Endothelial cell of umbilical vein (primary cell): Measurements from ENCODE around the gene ZFP90. TPM values are rescaled to one million over a fixed set of nuclear protein-coding genes. Genes with fewer than 3 reads are reported as not detected.

Source experiments
- BruUV-seq: library from RNA; stranded (reverse); fragments of 400-500 nt; replicated peaks from 2 replicates; lab custom pipeline; 2021; lab: Mats Ljungman, UMichigan
- CTCF ChIA-PET: fragments of 300-600, 350-600 bp; sonication (Branson Sonifier 250); formaldehyde crosslinking; loops from one replicate; lab custom pipeline; 2021; ENCODE audit warnings: antibody characterized with exemption, inconsistent platforms; lab: Charles Lee
- POLR2A ChIA-PET: fragments of 300-600, 350-600 bp; sonication (Branson Sonifier 250); formaldehyde crosslinking; loops from one replicate; lab custom pipeline; 2021; ENCODE audit warnings: antibody characterized with exemption, inconsistent platforms; lab: Charles Lee
- DNase-seq: peaks from one replicate; pipeline ENCODE4 v3.0.0-alpha.2; 2011; ENCODE audit warnings: low read depth, low spot score
- FAIRE-seq: peaks from 2 replicates; lab custom pipeline; 2011; peaks lifted over from hg19 to GRCh38; lab: Jason Lieb, UNC
- H2AFZ ChIP-seq: 2 replicates; pipeline ENCODE4 v1.6.0; 2012; ENCODE audit warnings: low read depth, low read length, control low read depth, inconsistent platforms
- H3K27ac ChIP-seq: 2 replicates; pipeline ENCODE4 v1.5.1; 2011; ENCODE audit warnings: low read depth, mild to moderate bottlenecking, control low read depth, low read length, moderate library complexity; ENCODE audit not compliant: insufficient read depth
- H3K27me3 ChIP-seq, 2 experiments: 2 replicates each; pipeline versions ENCODE4 v1.6.0 to v1.6.1; 2011; ENCODE audit warnings: low read length in 2 of 2, mixed read lengths in 1 of 2; ENCODE audit not compliant: control insufficient read depth in 2 of 2, insufficient read depth in 2 of 2
- H3K36me3 ChIP-seq, 2 experiments: 2 replicates in 1 of 2; 3 replicates in 1 of 2; pipeline ENCODE4 v1.5.1; 2011; ENCODE audit warnings: low read length in 2 of 2, mild to moderate bottlenecking in 1 of 2, moderate library complexity in 1 of 2; ENCODE audit not compliant: control insufficient read depth in 2 of 2, insufficient read depth in 2 of 2; ENCODE audit errors: extremely low read depth in 1 of 2
- H3K4me1 ChIP-seq: 3 replicates; pipeline ENCODE4 v1.5.1; 2011; ENCODE audit warnings: mild to moderate bottlenecking, low read length; ENCODE audit not compliant: control insufficient read depth, insufficient read depth; ENCODE audit errors: extremely low read depth
- H3K4me2 ChIP-seq: 2 replicates; pipeline ENCODE4 v1.6.1; 2011; ENCODE audit warnings: low read length, control low read depth, mixed read lengths; ENCODE audit not compliant: insufficient read depth
- H3K4me3 ChIP-seq, 3 experiments: fragments of 200-600 bp in 1 of 3; sonication (generic), shearing (Covaris generic) in 1 of 3; replicated peaks in 1 of 3; 2 replicates each; pipeline ENCODE4 v1.5.1; 2011 to 2016; ENCODE audit warnings: control low read depth in 3 of 3, low read length in 3 of 3, mild to moderate bottlenecking in 2 of 3, inconsistent platforms in 1 of 3, low read depth in 1 of 3, moderate library complexity in 1 of 3; ENCODE audit not compliant: insufficient read depth in 1 of 3
- H3K79me2 ChIP-seq: 2 replicates; pipeline ENCODE4 v1.6.0; 2012; ENCODE audit warnings: low read length, inconsistent platforms; ENCODE audit not compliant: control insufficient read depth, insufficient read depth
- H3K9ac ChIP-seq: replicated peaks from 2 replicates; pipeline ENCODE3; 2011; ENCODE audit warnings: low read length, control low read depth; ENCODE audit not compliant: insufficient read depth; ENCODE audit errors: extremely low read depth
- H3K9me1 ChIP-seq: replicated peaks from 3 replicates; pipeline ENCODE4 v1.6.0; 2011; ENCODE audit warnings: mild to moderate bottlenecking, low read length; ENCODE audit not compliant: control insufficient read depth, insufficient read depth; ENCODE audit errors: extremely low read depth
- H3K9me3 ChIP-seq: replicated peaks from 2 replicates; pipeline ENCODE4 v1.5.1; 2012; ENCODE audit warnings: low read length, inconsistent platforms; ENCODE audit not compliant: control insufficient read depth, insufficient read depth
- H4K20me1 ChIP-seq: replicated peaks from 2 replicates; pipeline ENCODE3; 2011; ENCODE audit warnings: mild to moderate bottlenecking, low read length; ENCODE audit not compliant: control insufficient read depth, insufficient read depth; ENCODE audit errors: extremely low read depth
- EZH2 ChIP-seq: IDR thresholded peaks from 2 replicates; pipeline ENCODE4 v1.6.1; 2012; ENCODE audit warnings: borderline replicate concordance, low read depth, mild to moderate bottlenecking, moderate library complexity, low read length, inconsistent platforms; ENCODE audit not compliant: severe bottlenecking
- FOS ChIP-seq: IDR thresholded peaks from 2 replicates; pipeline ENCODE4 v1.6.1; 2011; ENCODE audit warnings: mild to moderate bottlenecking, low read length, moderate library complexity, borderline replicate concordance; ENCODE audit not compliant: insufficient read depth
- GATA2 ChIP-seq: IDR thresholded peaks from 2 replicates; pipeline ENCODE4 v1.7.0; 2011; ENCODE audit warnings: low read depth, mild to moderate bottlenecking, moderate library complexity, mixed read lengths, low read length; ENCODE audit not compliant: insufficient read length, insufficient read depth
- JUN ChIP-seq: IDR thresholded peaks from 2 replicates; pipeline ENCODE4 v1.6.1; 2011; ENCODE audit warnings: borderline replicate concordance, low read depth; ENCODE audit not compliant: insufficient read length, insufficient read depth
- MAX ChIP-seq: IDR thresholded peaks from 2 replicates; pipeline ENCODE4 v1.6.1; 2011; ENCODE audit not compliant: insufficient read depth, insufficient read length
- MYC ChIP-seq: IDR thresholded peaks from one replicate; pipeline ENCODE4 v1.6.1; 2011; ENCODE audit warnings: mild to moderate bottlenecking, low read depth, low read length
- POLR2A ChIP-seq: IDR thresholded peaks from 2 replicates; pipeline ENCODE4 v1.6.1; 2012; ENCODE audit warnings: low read depth, mild to moderate bottlenecking, control low read depth, low read length
- POLR2AphosphoS5 ChIP-seq: IDR thresholded peaks from 2 replicates; pipeline ENCODE4 v1.6.1; 2012; ENCODE audit warnings: low read depth, mild to moderate bottlenecking, control low read depth, low read length, moderate library complexity; ENCODE audit not compliant: insufficient read depth
- dilution Hi-C: fragments of 300-500 bp; cut with MboI; formaldehyde crosslinking; loops from one replicate; pipeline ENCODE4 v1.15.0; 2019; ENCODE audit warnings: low sequenced_read_pairs; ENCODE audit not compliant: extremely low pct_ligation_motif_present
- intact Hi-C: fragments of 100-400 bp; cut with micrococcal nuclease; formaldehyde crosslinking; loops from one replicate; pipeline ENCODE4 v1.10.0; 2022
- polyA plus RNA-seq, 4 experiments: library from polyadenylated mRNA; depleted of rRNA in 3 of 4; stranded (reverse) in 3 of 4; unstranded in 1 of 4; fragments of >200 nt; gene quantifications; 2 replicates each; pipeline versions ENCODE4 v1.2.1 to v1.2.3, GENCODE V29; 2011 to 2012; ENCODE audit warnings: missing spikeins in 1 of 4
- total RNA-seq: library from RNA; stranded (reverse); gene quantifications from 2 replicates; pipeline ENCODE4 v1.2.3, GENCODE V29; 2021
- TF ChIP-seq, protein P1 (sequence below), 2 donors: IDR thresholded peaks; 1 replicate in 1 of 2; 2 replicates in 1 of 2; pipeline ENCODE4 v1.5.1; 2011; ENCODE audit warnings: low read length in 2 of 2, mild to moderate bottlenecking in 2 of 2, moderate library complexity in 2 of 2, control low read depth in 1 of 2, inconsistent platforms in 1 of 2, low read depth in 1 of 2; ENCODE audit not compliant: insufficient read depth in 1 of 2; ENCODE audit errors: extremely low read depth in 1 of 2

Gene ZFP90
- total and polyA plus RNA-seq, 2 donors (not counting 3 experiments of a cell fraction or from before 2014, with no cell fraction given) = 10.9 to 22.4 TPM

GRCh38 chr16:68510775-68511174 is 28.3 kb upstream of the ZFP90 start:
- CTCF ChIA-PET = interaction anchor here (0.8 to 3.0 kb wide), 23 partner anchors 8 to 272 kb away, joined by 3 to 44 read pairs (median 4); no protein-coding TSS in a partner anchor

More at GRCh38 chr16:68510775-68511174, 28.3 kb upstream of the ZFP90 start:
- H3K9me3 ChIP-seq = no peaks in the 10 kb centered on the region
- BruUV-seq = no TSS peak
- H4K20me1 ChIP-seq = no peaks in the 10 kb centered on the region
- H3K27ac ChIP-seq = no peak overlapping the region
- FAIRE-seq (no peak), DNase-seq (no peak)
- H3K9me1 ChIP-seq = no peaks in the 10 kb centered on the region
- dilution Hi-C loops (no loop called here), intact Hi-C loops (loop anchor here (1.0 kb wide), 2 partner anchors 65 to 114 kb away; no protein-coding TSS in a partner anchor)
- H3K4me1 ChIP-seq = no peaks in the 10 kb centered on the region
- no peaks in the 10 kb centered on the region for H3K27me3 ChIP-seq
- POLR2A ChIA-PET = no interaction called here
- H3K36me3 ChIP-seq = no peaks in the 10 kb centered on the region
- no peak overlapping the region for H3K9ac ChIP-seq
- no peak for TF ChIP-seq POLR2A
- TF ChIP-seq GATA2 = no peak
- no peak for TF ChIP-seq POLR2AphosphoS5
- TF ChIP-seq FOS = no peak
- no peak for TF ChIP-seq EZH2
- TF ChIP-seq, protein P1, sequence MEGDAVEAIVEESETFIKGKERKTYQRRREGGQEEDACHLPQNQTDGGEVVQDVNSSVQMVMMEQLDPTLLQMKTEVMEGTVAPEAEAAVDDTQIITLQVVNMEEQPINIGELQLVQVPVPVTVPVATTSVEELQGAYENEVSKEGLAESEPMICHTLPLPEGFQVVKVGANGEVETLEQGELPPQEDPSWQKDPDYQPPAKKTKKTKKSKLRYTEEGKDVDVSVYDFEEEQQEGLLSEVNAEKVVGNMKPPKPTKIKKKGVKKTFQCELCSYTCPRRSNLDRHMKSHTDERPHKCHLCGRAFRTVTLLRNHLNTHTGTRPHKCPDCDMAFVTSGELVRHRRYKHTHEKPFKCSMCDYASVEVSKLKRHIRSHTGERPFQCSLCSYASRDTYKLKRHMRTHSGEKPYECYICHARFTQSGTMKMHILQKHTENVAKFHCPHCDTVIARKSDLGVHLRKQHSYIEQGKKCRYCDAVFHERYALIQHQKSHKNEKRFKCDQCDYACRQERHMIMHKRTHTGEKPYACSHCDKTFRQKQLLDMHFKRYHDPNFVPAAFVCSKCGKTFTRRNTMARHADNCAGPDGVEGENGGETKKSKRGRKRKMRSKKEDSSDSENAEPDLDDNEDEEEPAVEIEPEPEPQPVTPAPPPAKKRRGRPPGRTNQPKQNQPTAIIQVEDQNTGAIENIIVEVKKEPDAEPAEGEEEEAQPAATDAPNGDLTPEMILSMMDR (IDR thresholded peaks at IDR 0.05; ENCODE audit: extremely low read depth in 1 of 2, insufficient read depth in 1 of 2, low read depth in 1 of 2, low read length in 2 of 2) = no peak
- TF ChIP-seq MYC = no peak
- TF ChIP-seq JUN = no peak
- TF ChIP-seq MAX = no peak
- H3K79me2 ChIP-seq = no peaks in the 10 kb centered on the region
- no peak overlapping the region for H2AFZ ChIP-seq
- H3K4me3 ChIP-seq = no peak overlapping the region
- H3K4me2 ChIP-seq = no peak overlapping the region
